GM19099 (cell line): ENCODE measurements around the gene ARHGAP26.

Experiments
- POLR2A ChIP-seq: IDR thresholded peaks from 3 replicates; pipeline ENCODE4 v1.6.1; 2011; ENCODE audit warnings: low read depth; ENCODE audit not compliant: insufficient read length; ENCODE audit errors: extremely low read depth

Gene ARHGAP26

GRCh38 chr5:142894315-142894714, 124.1 kb downstream of the ARHGAP26 start:
- no peak for TF ChIP-seq POLR2A

GRCh38 chr5:142894749-142895148, 124.6 kb downstream of the ARHGAP26 start:
- TF ChIP-seq POLR2A, result no peak

GRCh38 chr5:142896325-142897007, 126.3 kb downstream of the ARHGAP26 start:
- TF ChIP-seq POLR2A, result no peak

GRCh38 chr5:142897328-142897727, 127.2 kb downstream of the ARHGAP26 start:
- TF ChIP-seq POLR2A, result no peak

- TF ChIP-seq POLR2A, result no peak
Observed at GRCh38 chr5:142900927-142901326, 130.8 kb downstream of the ARHGAP26 start.

- no peak for TF ChIP-seq POLR2A
Observed at GRCh38 chr5:142901476-142902185, 131.5 kb downstream of the ARHGAP26 start.

- no peak for TF ChIP-seq POLR2A
Observed at GRCh38 chr5:142902186-142902965, 132.2 kb downstream of the ARHGAP26 start.

- TF ChIP-seq POLR2A, result no peak
Observed at GRCh38 chr5:142904416-142904815, 134.2 kb downstream of the ARHGAP26 start.

- no peak for TF ChIP-seq POLR2A
Observed at GRCh38 chr5:142905348-142905747, 135.2 kb downstream of the ARHGAP26 start.

- TF ChIP-seq POLR2A, result no peak
Observed at GRCh38 chr5:142906863-142907671, 136.9 kb downstream of the ARHGAP26 start.

GRCh38 chr5:142908659-142909058, 138.5 kb downstream of the ARHGAP26 start:
- TF ChIP-seq POLR2A, result no peak

- no peak for TF ChIP-seq POLR2A
Observed at GRCh38 chr5:142910128-142910527, 140.0 kb downstream of the ARHGAP26 start.

GRCh38 chr5:142911170-142911569, 141.0 kb downstream of the ARHGAP26 start:
- TF ChIP-seq POLR2A, result no peak

- TF ChIP-seq POLR2A, result no peak
Observed at GRCh38 chr5:142911775-142912174, 141.6 kb downstream of the ARHGAP26 start.
